ENCODE results near the gene ZFR. TPM values are rescaled to one million over a fixed set of nuclear protein-coding genes. Genes with fewer than 3 reads are reported as not detected.
"Not testable (repeated sequence)": the region's sequence is repeated elsewhere in the genome, so short reads cannot be mapped to it uniquely, and the experiment has no call there.

Gene ZFR
- total RNA-seq, 4 donors from 2014 or later, result 76.4 to 98.4 (median 84.7) TPM

DNA sequence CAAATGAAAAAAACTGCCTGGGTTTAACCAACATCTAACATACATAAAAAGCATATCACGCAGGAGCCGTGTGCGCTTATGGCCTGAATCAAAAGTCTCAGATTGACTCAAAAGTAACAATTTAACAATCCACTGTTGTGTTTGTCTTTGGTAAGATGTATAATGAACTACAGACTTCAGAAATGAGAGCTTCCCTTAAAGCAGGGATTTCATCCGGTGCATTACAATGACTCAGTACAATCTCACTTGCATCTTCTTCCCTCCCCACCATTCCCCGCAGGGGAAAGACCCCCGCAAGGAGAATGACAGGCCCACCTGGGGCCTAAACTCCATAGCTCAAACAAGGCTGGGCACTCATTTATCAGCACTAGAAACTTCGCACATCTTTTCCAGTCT, 1.4 kb downstream of the ZFR start:
- no peak for DNase-seq (ENCODE audit: low spot score)
- TF ChIP-seq, protein P1, sequence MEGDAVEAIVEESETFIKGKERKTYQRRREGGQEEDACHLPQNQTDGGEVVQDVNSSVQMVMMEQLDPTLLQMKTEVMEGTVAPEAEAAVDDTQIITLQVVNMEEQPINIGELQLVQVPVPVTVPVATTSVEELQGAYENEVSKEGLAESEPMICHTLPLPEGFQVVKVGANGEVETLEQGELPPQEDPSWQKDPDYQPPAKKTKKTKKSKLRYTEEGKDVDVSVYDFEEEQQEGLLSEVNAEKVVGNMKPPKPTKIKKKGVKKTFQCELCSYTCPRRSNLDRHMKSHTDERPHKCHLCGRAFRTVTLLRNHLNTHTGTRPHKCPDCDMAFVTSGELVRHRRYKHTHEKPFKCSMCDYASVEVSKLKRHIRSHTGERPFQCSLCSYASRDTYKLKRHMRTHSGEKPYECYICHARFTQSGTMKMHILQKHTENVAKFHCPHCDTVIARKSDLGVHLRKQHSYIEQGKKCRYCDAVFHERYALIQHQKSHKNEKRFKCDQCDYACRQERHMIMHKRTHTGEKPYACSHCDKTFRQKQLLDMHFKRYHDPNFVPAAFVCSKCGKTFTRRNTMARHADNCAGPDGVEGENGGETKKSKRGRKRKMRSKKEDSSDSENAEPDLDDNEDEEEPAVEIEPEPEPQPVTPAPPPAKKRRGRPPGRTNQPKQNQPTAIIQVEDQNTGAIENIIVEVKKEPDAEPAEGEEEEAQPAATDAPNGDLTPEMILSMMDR (IDR thresholded peaks at IDR 0.05), result no peak
- no peak for ATAC-seq (ENCODE audit: low FRiP score)

DNA sequence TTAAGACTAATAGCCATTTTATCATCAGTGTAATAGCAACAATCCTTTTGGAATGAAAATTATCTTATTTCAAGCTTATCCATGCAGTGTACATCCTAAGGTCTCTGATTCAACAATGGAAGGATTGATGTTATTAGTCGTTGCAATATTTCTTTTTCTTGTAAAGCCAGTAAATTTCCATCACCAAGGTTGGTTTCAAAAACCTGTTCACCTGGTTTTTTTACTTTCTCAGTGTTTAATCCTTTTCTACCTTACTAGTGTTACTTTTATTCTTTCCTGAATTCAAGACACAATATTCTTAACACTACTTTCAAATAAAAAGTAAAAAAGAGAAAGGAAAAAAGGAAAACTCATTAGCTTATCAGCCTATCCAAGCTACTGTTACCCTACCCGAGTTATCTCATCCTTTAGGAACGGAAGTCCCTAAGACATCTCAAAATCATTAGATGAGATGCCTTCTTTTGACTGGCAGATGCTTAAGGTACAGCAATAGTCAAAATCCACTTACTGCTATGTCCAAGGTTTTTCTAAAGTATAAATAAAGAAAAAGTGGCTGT, 5.4 kb downstream of the ZFR start:
- no peak for ATAC-seq (ENCODE audit: low FRiP score)
- TF ChIP-seq, protein P1 (IDR thresholded peaks at IDR 0.05), result no peak

DNA sequence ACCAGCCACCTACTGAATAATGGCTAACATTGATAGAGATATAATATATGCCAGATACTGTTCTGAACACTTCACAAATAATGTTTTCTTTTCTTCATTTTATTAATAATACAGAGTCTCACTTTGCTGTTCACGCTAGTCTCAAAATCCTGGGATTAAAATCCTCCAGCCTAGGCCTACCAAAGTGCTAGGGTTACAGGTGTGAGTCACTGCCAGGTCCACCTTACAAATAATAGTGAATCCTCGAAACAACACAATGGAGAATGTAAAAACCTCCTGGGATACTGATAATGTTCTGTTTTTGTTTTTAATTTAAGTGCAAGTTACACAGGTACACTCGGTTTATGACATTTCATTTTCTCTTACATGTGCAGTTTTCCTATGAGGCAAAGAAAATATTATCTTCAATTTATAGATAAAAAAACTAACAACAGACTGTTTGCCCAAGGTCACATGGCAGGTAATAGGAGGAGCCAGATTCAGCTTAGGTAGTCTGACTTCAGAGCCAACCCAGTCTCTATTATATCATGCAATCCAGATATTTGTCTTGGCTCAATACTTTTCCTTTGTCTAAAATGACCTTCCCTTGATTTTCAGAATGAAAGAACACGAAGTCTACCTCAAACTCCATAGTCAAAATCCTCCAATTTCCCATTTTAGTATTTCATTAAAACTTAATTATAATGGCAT, 7.8 kb downstream of the ZFR start:
- ATAC-seq (ENCODE audit: low FRiP score) (no peak), DNase-seq (ENCODE audit: low spot score) (no peak)
- TF ChIP-seq, protein P1 (IDR thresholded peaks at IDR 0.05), result no peak

More for the DNA sequence above, 5.4 kb downstream of the ZFR start:
- no peak for DNase-seq (ENCODE audit: low spot score)

DNA sequence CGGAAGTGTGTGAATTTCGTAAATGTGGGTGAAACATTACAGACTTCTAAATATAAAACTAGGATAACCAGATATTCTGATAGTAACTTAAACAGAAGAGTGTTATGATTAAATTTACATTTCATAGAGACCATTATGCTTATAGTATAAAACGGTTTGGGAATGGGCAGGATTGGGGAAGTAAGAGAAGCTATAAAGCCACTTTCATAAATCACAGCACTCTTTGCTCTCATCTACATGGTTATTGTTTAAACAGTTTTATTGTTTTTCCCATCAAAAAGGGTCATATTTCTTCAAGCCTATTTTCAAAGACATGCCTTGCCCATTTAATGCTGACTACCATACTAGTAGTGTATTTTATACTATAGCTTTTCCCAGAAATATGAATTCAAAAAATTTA, 9.2 kb downstream of the ZFR start:
- TF ChIP-seq, protein P1 (IDR thresholded peaks at IDR 0.05), result no peak
- DNase-seq (ENCODE audit: low spot score) (no peak), ATAC-seq (ENCODE audit: low FRiP score) (no peak)

DNA sequence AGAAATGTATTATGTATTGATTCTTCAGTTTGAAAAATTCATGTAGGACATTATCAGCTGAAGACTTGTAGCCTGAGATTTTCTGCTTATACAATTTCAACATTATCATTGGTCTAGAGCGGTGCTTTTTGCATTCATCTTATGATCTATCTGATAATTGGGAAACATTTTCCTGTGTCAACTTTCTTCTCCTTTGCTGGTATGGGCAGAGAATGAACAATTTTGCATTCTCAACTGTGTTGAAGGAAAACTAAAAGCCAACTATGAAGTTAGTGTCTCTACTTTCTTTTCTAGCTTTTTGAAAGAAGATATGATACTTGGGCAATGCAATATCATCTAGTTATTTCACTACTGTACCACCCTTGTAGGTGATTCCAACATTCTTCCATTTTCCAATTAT, 10.3 kb downstream of the ZFR start:
- TF ChIP-seq, protein P1 (IDR thresholded peaks at IDR 0.05), result no peak
- no peak for ATAC-seq (ENCODE audit: low FRiP score)

DNA sequence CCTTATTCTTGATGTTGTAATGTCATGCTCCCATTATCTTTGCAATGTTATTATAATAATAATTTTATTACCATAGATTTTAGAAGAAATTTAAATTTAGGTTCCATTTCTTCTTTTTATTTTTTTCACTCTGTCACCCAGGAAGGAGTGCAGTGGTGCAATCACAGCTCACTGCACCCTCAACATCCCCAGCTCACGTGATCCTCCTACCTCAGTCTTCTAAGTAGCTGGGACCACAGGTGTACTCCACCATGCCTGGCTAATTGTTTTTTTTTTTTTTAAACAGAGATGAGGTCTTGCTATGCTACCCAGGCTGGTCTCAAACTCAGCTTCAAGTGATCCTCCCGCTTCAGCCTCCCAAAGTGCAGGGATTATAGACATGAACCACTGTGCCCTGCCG, 11.9 kb downstream of the ZFR start:
- DNase-seq (ENCODE audit: low spot score) (no peak), ATAC-seq (ENCODE audit: low FRiP score) (no peak)
- TF ChIP-seq, protein P1 (IDR thresholded peaks at IDR 0.05), result no peak

More for the DNA sequence above, 10.3 kb downstream of the ZFR start:
- DNase-seq (ENCODE audit: low spot score), result no peak

DNA sequence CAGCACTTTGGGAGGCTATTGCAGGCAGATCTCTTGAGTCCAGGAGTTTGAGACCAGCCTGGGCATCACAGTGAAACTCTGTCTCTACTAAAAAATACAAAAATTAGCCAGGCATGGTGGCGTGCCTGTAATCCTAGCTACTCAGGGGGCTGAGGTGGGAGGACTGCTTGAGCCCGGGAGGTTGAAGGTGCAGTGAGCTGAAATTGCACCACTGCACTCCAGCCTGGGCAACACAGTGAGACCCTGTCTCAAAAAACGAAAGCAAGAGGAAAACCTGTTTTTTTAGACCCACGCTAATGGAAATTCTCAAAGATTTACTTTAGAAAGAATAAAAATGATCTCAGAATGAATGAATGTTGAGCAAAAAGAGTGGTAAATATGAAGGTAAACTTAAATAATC, 13.7 kb downstream of the ZFR start:
- ATAC-seq (ENCODE audit: low FRiP score); DNase-seq (ENCODE audit: low spot score): not testable (repeated sequence)

All from omental fat pad (tissue), 4 donors.